ENCODE results near the gene CACNA1C.

DNA sequence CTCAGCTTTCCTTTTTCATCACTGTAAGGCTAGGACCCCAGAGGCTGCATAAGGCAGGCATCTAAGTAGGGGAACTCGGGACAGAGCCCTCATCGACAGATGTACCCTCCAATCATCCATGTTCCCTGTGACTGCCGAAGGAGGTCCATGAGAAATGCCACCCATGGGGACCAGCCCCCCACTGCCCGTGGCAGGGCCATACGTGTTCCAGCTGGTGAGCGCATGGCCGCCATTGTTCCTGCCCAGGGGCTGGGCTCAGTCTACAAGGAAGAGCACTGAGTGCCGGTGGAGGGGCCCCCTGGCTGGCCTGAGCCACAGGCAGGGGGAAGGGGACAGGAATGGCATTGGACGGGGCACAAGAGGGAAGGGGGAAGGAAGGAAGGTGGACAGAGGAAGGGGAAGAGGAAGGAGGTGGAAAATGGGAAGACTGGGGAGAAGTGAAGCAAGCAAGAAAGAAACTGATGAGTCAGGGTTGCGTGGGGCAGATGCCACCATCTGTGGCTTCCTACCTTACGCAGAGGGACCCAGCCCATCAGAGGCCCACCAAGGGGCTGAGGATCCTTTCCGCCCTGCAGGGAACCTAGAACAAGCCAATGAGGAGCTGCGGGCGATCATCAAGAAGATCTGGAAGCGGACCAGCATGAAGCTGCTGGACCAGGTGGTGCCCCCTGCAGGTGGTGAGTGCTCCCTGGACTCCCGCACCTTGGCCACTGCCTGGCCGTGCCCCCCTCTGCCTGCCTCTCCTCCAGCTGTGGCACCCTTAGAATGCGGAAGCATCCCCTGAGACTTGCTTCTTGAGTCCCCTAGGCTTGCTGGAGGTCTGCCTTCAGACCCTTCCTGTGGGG lies 621.4 kb downstream of the CACNA1C start:
- TF ChIP-seq SPI1 (IDR thresholded peaks at IDR 0.05; ENCODE audit: low read depth, low read length) (no peak), POLR2A (IDR thresholded peaks at IDR 0.05; ENCODE audit: low read depth, low read length) (no peak), POLR2AphosphoS5 (IDR thresholded peaks at IDR 0.05; ENCODE audit: low read depth, low read length) (no peak), TAF1 (IDR thresholded peaks at IDR 0.05; ENCODE audit: low read depth, low read length) (no peak), POU2F2 (IDR thresholded peaks at IDR 0.05; ENCODE audit: low read depth, low read length) (no peak), PAX5 (IDR thresholded peaks at IDR 0.05; ENCODE audit: insufficient read depth, low read length, severe bottlenecking) (no peak)

Data from GM12891 (cell line).